Stimulated activated CD4-positive, alpha-beta T cell treated with anti-CD3 and anti-CD28 coated beads, Interleukin-2, amount 100 ng/mL, for 4 hours (primary cell): ENCODE results near the gene HGFAC.

Source experiments
- DNase-seq: peaks from one replicate; pipeline ENCODE4 v3.0.0-alpha.2; 2020; ENCODE audit warnings: low read depth

The HGFAC gene

DNA sequence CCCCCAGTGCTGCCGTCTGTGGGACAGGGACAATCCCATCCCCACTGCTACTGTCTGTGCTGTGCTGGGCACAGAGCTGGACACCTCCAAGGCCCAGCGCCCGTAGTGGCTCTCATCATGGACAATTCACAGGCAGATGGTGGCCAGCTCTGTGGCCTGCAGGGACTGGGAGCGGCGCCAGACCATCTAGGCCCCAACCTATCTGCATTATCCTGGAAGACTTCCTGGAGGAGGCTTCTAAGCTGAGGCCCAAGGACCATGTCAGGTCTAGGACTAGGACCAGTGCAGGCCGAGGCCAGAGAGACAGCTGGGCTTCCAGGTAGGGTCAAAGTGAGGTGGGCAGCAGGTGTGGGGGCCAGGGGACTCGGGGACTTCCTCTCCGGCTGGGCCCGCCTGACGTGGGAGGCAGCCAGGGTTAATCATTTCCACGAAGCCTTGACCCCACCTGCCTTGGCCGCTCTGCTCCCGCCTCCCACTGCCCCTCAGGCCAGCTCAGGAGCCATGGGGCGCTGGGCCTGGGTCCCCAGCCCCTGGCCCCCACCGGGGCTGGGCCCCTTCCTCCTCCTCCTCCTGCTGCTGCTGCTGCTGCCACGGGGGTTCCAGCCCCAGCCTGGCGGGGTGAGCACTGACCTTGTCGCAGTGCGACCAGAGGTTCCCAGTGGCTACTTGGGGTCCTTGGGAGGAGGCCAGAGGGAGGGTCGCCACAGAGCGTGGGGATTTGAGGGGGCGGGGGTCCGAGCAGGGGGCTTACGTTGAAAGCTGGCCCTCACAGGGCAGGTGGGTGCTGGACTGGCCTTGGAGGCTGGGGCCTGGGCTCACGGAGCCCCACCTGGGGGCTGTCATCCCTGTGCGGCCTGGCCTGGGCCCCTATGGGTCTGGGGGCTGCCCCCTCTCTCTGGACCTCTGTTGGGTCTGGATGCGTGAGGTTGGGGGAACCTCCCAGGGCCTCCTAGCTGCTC is at the start of gene HGFAC:
TSS of gene HGFAC (plus strand) at position 468 of the 959 bp plus-strand sequence. CDS start at position 502, 34 bp downstream.
- DNase-seq: no peak

DNA sequence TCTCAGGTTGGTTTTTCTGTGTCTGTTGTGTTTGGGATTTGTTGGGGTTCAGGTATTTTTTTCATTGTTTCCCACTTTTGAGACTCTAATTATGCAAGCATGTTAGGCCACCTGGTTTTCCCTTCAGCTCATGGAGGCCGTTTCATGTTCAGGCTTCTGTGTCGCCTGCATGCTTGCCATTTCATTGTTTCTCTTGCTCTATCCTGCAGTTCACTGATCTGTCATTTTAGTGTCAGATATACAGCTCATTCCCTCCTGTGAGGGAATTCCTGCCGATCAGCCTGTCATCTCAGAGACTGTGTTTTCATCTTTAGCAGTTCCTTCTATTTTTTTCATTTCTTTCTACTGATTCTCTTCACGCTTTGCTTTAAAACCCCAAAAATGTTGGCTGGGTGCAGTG is 49.4 kb upstream of the HGFAC start:
- no peak for DNase-seq

DNA sequence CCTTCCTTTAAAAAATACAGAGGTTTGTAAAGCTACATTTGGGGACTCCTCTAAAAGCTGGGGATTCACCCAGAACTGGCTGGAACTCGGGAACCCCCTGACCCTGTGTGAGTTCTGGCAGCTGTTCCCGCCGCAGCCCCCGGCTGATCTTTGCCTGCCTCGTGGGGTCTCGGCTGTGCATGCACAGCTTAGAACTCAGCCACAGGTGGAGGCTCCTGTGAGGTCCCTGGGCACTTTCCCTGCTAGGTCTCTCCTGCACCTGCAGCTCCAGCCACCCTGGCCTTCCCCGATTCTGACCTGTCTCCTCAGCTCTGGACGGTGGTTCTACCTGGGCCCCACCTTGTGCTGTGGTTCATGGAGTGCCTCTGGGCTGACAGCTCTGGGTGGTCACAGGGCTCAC is 48.6 kb upstream of the HGFAC start:
- DNase-seq: no peak

DNA sequence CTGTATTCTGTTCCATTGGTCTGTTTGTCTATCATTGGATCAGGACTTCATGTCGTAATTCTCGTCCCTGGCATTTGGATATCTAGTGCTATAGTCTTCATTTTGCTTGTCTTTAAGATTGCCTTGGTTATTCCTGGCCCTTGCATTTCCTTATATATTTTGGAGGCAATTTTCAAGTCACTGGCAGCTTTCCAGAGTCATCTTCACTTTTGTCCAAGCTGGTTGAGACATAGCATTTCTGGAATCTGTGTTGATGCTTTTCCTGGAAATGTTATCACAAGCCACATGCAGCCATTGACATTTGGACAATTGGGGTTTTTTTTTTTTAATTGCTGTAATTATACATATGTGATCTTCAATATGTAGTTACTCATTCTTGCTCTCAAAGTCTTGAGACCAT is 45.2 kb upstream of the HGFAC start:
- no peak for DNase-seq

DNA sequence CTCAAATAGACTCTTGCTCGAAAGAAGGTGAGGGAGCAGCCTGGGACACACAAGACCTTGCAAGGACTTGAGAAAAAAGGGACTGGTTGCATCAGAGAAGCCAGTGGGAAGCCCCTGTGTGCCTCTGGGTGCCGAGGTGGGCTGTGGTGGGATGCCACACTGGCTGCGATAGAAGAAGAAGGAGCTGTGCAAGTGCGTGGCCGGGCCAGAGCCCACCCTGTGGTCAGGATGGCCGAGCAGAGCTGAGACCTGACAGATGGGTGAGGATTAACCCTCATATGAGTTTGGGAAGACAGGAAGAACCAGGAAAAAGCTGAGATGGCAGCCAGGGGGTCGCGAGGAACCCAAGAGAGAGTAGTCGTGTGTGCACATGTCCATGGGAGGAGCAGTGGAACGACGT is 44.6 kb upstream of the HGFAC start:
- no peak for DNase-seq

DNA sequence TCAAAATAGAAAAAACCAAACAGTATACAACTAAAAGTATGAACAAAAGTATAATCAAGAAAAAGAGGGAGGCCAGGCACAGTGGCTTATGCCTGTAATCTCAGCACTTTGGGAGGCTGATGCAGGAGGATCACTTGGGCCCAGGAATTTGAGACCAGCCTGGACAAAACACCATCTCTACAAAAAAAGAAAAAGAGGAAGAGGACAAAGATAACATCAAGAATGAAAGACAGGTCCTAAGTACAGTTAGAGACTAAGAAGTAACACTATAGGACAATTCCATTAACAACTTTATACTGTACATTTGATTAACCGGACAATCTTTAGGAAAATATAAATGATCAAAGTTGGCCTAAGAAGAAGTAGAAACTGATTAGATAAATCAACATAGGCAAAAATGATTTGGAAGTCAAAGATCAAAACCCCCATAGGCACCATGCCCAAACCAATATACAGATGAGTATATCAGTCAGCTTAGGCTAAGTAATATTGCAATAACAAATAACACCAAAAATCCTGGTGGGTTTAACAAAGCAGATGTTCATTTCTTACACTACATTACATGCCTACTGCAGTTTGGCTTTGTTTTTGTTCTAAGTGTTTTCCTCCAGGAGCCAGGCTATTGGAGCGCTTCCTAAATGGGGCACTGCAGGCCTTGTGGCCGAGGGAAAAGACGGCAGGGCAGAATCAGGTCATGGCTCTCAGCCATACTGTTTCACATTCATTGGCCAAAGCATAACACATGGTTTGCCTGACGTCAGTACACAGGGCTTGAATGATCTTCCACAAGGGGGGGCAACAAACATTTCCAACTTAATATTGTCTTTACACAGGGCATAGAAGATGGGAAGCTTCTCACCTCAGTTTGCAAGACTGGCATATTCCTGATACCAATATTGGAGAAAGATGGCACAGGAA is 42.2 kb upstream of the HGFAC start:
- no peak for DNase-seq

DNA sequence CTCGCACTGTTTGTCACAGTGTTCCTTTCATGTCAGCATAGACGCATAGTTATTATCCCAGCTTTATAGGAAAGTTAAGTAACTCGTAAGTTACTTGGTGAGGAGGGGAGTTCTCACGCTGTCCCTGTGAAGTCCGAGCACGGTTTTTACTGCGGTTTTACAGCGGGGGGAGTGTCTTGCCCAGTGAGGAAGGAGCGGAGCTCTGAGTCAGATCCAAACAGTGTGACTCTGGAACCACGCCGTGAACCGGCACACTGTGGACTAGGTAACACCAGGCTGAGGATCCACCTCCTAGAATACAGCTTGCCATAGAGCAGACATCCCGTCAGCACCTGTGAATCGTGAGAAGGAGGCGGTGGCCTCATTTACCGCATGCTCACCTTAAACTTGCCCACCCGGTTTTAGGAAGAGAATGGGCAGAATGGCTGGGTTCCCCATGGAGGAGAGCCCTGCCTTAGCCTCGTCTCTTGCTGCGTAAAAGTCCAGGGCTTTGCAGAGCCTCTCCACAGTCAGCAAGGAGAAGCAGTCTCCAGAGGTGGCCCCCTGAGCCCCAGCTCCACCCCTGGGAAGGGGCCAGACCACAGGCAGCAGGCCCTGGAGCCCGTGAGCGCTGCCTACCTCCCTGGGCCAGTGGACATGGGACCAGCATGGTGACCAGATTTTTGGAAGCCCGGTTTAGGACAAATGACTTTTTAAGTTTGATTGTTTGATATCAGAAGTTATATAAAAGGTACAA is 40.2 kb upstream of the HGFAC start:
- no peak for DNase-seq

DNA sequence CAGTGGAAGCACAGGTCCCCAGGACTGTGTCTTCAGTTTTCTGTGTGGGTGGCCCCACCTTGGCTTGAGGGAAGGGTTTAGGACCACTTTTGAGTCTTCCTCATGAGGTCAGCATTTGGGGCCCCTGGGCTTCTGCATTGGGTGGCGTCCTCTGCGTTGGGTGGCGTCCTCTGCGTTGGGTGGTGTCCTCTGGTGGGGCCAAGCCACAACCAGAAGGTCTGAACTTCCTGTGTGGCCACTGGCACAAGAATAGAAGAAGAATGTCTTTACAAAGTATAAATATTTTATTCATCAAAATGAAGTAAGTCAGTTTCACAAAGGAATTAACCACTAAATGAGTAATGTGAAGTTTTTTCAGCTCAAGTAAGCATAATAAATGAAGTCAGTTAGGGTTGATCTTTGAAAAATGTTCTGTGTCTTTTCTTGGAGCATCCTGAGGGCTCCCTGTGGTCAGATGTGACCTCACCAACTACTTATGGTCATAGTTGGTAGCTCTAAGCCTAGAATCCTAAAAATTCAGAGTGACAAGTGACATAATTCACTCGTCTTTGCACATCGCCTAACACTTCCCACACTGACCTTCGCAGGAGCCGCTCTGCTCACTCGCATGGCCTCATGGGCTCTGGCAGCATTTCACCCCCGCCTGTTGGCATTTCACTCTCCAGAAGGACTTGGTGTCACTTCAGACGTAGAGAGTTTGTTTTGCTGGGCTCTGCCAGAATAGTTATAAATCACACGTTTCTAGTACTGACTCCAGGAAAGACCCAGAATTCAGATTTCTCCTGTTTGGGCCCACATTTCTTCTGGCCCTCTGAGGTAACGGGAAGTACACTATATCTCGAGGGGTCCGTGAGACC is 39.0 kb upstream of the HGFAC start:
- no peak for DNase-seq

DNA sequence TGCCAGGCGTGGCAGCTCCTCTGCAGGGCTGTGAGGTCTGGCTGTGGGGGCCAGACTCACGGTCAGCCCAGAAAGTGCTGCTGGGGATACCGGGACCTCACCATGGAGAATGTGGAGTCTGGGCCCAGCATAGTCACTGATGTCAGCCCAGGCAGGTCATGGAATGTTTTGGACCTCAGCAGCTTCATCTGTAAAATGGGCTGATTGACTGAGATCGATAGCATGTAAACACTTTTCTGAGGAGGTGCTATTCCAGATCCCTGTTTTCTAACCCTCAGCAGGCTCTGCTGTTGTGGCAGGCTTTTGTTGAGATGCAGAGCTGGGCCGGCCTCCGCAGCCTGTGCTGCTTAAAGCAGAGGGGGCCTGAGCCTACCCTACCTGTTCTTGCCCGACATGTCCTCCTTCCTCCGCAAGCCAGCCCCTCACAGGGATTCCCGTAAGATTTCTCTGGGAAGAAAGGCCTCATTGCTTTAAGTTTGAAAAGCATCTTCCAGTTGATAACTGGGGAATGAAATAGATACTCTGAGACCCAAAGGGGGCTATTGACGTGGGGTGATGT is 38.3 kb upstream of the HGFAC start:
- no peak for DNase-seq

DNA sequence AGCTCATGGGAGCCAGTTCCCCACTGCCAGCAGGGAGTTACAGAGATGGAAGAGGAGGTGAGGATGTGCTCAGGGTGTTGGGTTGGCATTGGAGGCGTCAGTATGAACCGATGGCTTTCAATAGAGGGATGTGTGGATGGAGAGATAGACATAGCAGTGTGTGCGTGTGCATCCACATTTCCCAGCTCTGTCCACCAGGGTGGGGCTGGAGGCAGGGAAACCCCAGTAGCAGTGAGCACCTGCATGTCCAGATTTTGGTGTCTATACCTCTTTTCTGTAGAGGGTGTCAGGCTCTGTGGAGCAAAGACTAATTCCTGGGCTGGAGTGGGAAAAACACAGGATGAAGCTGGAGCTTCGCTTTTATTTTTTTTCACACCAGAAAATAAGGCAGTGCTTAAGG is 37.2 kb upstream of the HGFAC start:
- DNase-seq: no peak

DNA sequence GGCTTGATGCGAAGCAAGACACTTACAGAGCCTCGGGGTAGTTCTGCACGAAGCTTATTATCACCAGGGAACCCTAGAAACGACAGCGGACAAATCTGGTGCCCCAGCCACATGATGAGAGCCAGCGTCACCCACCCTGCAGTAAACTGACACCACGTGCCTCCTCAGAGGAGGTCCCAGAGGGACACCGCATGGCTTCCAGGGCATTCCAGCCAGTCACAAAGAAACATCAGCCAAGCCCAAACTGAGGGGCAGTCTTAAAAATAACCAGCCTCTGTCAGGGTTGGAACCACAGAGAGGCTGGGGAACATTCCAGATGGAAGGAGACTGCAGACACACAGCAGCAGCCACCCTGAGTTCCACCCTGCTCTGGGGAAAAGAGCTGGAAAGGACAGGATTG is 36.6 kb upstream of the HGFAC start:
- no peak for DNase-seq

DNA sequence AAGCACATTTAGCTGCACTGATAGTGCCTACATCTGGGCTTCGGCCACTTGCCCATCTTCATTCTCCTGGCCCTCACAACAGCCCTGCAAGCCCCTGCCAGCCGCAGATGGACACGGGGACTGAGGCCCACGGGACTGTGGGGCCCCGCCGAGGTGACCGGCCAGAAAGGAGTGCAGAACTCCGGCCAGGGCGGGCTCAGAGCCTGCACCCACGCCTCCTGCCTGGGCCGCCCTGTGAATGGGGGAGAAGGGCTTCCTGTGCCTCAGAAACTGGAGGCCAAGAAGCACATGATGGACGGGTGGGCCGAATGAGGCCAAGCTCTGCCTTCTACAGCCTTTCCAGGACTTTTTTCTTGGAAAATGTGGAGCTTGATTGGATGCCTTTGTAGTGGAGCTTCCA is 35.7 kb upstream of the HGFAC start:
- no peak for DNase-seq

DNA sequence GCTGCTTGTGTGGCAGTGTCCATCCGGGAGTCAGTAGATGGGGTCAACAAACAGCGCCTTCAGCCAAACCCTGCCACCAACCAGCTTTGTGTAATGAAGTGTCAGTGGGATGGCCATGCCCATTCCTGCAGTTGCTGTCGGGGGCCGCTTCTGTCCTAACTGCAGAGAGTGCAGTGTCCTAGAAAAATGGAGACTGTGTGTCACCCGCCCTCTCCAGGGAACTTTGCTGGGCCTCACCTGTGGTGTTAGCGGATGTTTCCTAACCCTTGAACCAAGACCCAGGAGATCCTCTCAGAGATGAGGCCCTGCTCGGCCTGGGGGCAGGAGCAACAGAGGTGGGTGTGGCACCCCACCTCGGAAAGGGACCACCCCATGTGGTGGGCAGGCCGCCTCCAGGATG is 35.3 kb upstream of the HGFAC start:
- DNase-seq: no peak

DNA sequence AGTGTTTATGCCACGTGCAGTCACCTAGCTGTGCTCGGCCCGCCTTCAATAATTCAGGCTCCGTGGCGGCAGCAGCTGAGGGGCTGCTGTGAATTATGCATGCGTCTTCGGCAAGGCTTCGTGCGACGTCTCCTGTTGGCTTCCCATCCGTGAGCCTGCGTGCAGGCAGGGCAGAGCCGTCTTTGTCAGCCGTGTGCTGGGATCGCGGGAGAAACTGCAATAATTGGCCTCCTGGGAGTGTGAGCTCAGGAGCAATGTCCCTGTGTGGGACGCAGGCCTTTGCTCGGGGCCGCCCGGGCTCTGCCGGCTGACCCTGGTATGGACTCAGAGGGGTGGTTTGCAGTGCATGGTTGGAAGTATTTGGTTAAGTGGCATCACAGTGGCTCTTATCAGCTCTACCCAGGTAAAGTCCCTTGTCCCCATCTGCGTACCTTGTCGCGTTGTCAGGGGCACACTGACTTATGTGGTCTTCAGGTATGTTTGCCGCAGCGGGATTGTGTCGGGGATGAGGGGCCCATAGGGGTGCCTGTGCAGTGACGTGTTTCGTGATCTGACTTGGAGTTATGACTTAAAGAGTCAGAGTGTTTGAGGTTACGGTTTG is 34.5 kb upstream of the HGFAC start:
- no peak for DNase-seq

DNA sequence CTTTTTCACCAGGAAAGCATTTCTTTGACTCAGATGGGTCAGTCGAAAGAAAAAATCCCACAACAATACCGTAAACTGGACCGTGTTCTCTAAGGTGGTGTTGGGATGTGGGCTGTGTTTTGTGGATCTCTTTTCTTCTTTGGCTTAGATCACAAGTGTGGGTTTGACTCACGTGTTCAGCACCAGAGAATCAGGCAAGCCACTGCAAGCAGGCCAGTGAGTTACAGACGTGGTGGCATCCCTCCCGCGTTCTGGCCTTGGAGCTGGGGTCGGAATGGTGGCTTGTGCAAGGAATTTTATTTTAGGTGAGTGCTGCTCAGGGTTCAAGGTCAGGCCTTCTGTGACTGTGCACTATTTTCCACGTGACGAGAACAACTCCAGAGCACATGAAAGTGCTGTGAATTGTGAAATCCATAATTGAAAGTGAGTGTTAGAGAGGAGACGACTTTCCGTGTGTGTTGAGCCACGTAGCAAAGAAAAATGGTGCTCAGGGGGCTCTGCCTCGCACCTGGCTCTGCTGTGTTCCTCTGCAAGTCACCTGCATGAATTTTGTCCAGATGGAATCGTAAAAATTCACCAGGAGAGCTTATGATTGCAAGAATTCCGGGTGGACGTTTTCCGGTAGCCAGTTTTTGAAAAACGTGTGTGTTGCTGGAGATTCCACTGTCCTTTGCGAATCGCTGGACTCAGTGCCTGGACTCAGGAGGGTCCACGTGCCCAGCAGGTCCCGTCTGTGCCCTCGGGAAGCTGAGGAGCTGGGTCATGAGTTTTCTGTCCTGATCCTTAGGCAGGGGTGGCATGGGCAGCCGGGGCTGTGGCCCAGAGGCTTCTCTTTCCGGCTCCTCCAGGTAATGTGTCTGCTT is 33.6 kb upstream of the HGFAC start:
- DNase-seq: no peak

DNA sequence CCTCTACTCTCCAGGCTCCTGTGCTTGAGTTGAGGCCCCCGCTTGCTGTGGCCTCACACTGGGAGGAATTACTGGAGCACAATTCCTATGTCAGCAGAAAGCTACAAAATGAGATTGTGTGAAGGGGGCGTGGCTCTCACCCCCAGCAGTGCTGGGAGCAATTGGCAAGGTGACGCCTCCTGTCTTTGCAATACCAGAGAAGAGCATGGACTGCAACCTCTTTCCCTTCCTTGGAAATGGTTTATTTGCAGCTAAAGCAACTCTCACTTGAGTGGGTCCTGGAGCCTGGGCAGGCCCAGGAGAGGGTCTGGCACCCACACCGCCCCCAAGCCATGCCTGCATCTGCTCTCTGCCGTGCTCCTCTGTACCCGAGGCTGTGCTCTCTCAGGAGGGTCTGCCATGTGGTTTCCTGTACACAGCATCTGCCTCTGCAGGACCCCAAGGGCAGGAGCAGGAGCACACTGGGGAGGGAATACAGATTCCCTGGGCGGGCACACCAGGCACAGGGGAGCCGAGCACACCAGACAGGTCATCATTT is 32.9 kb upstream of the HGFAC start:
- no peak for DNase-seq

DNA sequence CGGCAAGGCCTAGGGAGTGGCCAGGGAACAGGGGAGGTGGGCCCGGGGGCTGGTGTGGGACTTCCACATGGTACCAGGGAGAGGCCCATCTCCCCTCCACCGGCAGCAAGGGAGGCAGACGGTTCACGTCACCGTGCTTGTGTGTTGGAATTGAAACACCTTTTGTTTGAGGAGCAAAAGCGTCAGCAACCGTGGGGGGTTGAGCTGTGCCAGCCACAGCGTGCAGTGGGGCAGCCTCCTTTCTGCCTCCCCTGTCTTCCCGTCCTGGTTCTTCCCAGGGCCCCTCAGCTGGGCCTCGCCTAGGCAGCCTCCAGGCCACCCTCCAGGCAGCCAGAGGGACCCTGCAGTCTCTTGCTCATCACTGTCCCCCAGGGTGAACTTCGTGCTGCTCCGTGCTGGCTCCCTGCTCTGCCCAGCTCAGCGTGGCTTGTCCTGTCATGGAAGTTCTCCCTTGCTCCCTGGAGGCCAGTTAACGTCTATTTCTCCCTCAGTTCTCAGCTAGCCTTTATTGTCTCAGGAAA is 32.1 kb upstream of the HGFAC start:
- DNase-seq: no peak

DNA sequence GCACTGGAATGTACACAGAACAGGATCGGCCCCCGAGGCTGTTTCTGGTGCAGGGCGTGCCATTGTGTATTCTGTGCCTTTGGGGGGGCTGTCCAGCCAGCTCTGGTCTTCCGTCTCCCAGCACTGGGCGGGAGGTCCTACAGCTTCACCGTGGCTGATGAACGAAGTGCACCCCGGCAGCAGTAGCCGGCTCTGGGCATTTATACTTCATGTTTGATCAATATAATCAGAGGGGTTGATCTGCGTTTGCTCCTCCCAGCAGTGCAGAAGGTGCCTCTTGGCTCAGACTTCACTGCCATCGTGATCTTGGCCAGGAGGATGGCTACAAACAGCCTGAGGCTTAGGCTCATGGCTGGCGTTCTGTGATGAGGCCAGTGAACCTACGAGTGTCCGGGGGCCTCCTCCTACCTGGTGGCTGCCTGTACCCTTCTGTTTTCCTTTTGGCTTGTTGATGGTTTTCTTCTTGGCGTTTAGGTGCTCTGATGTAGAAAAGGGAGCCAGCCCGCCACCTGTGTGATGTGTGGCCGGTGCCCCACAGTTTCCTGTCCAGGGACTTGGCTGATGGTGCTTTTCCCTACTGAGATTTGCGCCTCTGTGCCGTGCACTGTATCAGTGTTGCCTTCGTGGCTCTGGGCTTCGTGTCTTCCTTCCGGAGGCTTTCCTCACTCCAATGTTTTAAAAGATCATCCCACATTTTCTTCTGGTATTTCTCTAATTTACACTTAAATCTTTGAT is 31.2 kb upstream of the HGFAC start:
- DNase-seq: no peak
